BLaER1 (cell line): Measurements from ENCODE around the gene LPIN1.

Experiments
- H3K27ac ChIP-seq: shearing (Covaris generic); formaldehyde crosslinking; 2 replicates; pipeline ENCODE4 v1.8.1; 2022
- H3K27me3 ChIP-seq: shearing (Covaris generic); formaldehyde crosslinking; 2 replicates; pipeline ENCODE4 v1.8.1; 2022
- H3K36me3 ChIP-seq: shearing (Covaris generic); formaldehyde crosslinking; 2 replicates; pipeline ENCODE4 v1.8.1; 2022
- H3K4me1 ChIP-seq: shearing (Covaris generic); formaldehyde crosslinking; 2 replicates; pipeline ENCODE4 v1.8.1; 2022
- H3K4me2 ChIP-seq: shearing (Covaris generic); formaldehyde crosslinking; 2 replicates; pipeline ENCODE4 v1.8.1; 2022
- H3K4me3 ChIP-seq: shearing (Covaris generic); formaldehyde crosslinking; 2 replicates; pipeline ENCODE4 v1.8.1; 2022
- H3K9ac ChIP-seq: shearing (Covaris generic); formaldehyde crosslinking; 2 replicates; pipeline ENCODE4 v1.8.1; 2022
- H3K9me3 ChIP-seq: shearing (Covaris generic); formaldehyde crosslinking; 2 replicates; pipeline ENCODE4 v1.8.1; 2022
- H4K20me1 ChIP-seq: shearing (Covaris generic); formaldehyde crosslinking; 2 replicates; pipeline ENCODE4 v1.8.1; 2022
- Cebpa-rat ChIP-seq: shearing (Covaris generic); IDR thresholded peaks from 2 replicates; pipeline ENCODE4 v1.8.1; 2022

The LPIN1 gene

DNA sequence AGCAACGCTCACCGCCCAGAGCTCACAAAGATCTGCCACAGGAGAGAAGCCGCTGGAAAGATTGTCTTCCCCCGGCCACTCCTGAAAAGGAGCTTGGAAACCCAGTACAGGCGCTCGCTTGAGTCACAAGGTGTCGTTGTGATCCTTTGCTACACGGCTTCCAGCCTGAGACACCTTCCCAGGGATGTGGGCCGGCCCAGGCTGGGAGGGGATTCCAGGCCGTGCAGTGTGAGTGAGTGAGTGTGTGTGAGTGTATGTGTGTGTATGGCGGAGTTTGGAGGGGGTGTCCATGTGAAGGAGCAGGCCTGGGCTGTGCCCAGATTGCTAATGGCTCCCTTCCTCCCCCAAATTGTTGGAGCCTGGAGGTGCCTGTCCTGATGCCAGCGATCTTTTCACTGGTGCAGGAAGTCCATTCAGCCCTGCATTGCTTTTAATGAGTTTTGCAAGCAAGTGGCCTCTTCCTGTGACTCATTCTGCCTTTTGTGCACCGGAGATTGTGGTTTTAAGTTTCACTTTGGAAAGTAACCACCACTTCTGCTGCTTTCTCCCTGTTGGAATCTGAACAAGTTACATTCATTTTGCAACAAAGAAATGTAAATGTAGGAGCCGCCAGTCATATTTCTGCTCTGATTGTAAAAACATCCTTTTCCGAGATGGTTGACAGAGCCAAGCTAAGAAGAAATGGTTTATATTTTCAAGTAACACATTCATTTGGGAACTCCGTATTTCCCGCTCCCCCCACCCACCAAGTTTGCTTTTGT is 83.7 kb downstream of the LPIN1 start:
- peak overlapping the region; percentile 68 for H3K9ac ChIP-seq

DNA sequence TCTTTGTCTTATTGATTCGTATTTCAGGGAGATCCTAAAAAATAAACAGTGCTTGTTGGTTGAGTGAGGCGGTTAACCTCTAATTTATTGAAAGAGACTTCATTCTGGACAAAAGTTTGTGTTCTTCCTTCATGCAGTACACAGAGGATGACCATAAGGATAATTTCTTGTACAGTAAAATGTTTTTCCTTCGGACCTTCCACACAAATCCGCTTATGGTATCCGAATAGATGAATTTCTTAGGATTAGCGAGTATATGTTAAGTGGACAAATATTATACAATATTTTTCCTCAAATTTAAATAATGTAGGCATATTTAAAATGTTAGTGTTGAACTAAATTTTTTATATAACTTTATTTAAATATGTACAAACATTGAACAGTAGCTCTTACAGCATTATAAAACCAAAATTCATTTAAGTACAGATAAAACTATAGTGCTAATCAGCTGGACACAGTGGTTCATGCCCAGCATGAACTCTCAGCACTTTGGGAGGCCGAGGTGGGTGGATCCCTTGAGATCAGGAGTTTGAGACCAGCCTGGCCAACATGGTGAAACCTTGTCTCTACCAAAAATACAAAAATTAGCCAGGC is 84.4 kb downstream of the LPIN1 start:
- H3K9ac ChIP-seq = peak overlapping the region; percentile 68
- H3K27me3 ChIP-seq = no peaks in the 10 kb centered on the region
- peak overlapping the region; percentile 80 for H3K27ac ChIP-seq
- H3K4me1 ChIP-seq = peaks cover 54% of the 10 kb centered on the region
- H4K20me1 ChIP-seq = no peaks in the 10 kb centered on the region
- peaks cover 10% of the 10 kb centered on the region for H3K36me3 ChIP-seq
- peaks cover 24% of the 10 kb centered on the region for H3K9me3 ChIP-seq
- H3K4me2 ChIP-seq = peak overlapping the region; percentile 96
- peak overlapping the region; percentile 57 for H3K4me3 ChIP-seq
- TF ChIP-seq Cebpa-rat = no peak

More for the DNA sequence above, 83.7 kb downstream of the LPIN1 start:
- TF ChIP-seq Cebpa-rat = 0 out of 2 replicates have a peak, but pooled peaks have one; percentile 44
- Histone ChIP-seq H3K4me1 (peaks cover 54% of the 10 kb centered on the region), H3K4me3 (peak overlapping the region; percentile 57), H4K20me1 (no peaks in the 10 kb centered on the region), H3K36me3 (peaks cover 16% of the 10 kb centered on the region), H3K27me3 (no peaks in the 10 kb centered on the region), H3K27ac (peak overlapping the region; percentile 80), H3K4me2 (peak overlapping the region; percentile 96), H3K9me3 (peaks cover 17% of the 10 kb centered on the region)

DNA sequence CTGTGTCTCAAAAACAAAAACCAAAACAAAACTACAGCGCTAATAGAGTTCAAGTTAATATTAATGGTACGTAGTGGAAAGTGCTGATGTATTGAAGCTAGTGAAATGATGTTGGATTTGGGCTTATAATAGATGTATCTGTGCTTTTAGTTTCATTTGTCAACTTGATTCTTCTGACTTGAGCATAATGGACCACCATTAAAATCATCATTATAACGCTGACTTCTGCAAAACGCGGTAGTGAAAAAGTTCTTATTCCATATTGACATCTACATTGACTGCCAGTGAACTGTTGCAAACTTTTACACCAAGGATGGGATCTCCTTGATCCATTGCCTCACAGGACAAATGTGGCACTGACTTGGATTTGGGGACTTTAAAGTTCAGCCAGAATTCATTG is 85.0 kb downstream of the LPIN1 start:
- Histone ChIP-seq H3K4me1 (peaks cover 54% of the 10 kb centered on the region), H3K4me3 (no peak overlapping the region), H3K9me3 (peaks cover 24% of the 10 kb centered on the region), H3K27me3 (no peaks in the 10 kb centered on the region), H3K27ac (no peak overlapping the region), H3K4me2 (peak overlapping the region; percentile 96), H3K9ac (no peak overlapping the region), H3K36me3 (peaks cover 5% of the 10 kb centered on the region), H4K20me1 (no peaks in the 10 kb centered on the region)
- no peak for TF ChIP-seq Cebpa-rat

DNA sequence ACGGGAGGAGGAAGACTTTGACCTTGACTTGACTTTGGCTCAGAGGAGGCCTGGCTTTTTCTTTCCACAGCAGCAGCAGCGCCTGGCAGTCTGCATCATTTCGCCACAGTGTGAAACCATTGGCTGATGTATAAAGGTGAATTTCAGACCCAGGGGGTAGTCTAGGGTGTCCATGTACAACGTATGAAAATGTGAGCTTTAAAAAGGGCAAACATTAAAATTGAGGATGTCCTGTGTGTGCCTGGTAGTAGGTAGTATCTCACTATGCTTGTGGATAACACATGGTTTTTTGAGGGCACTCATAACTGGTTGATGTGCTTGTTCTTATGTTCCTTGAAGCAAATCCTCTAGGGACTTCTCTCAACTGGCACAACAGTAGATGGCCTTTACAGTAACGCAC is 86.1 kb downstream of the LPIN1 start:
- Histone ChIP-seq H3K9me3 (peaks cover 24% of the 10 kb centered on the region), H3K27ac (peak overlapping the region; percentile 49; the same call in 1 of the 2 replicates), H3K4me3 (no peak overlapping the region), H3K36me3 (no peaks in the 10 kb centered on the region), H4K20me1 (no peaks in the 10 kb centered on the region), H3K4me1 (peaks cover 54% of the 10 kb centered on the region), H3K4me2 (peak overlapping the region; percentile 96), H3K9ac (no peak overlapping the region), H3K27me3 (no peaks in the 10 kb centered on the region)
- no peak for TF ChIP-seq Cebpa-rat

DNA sequence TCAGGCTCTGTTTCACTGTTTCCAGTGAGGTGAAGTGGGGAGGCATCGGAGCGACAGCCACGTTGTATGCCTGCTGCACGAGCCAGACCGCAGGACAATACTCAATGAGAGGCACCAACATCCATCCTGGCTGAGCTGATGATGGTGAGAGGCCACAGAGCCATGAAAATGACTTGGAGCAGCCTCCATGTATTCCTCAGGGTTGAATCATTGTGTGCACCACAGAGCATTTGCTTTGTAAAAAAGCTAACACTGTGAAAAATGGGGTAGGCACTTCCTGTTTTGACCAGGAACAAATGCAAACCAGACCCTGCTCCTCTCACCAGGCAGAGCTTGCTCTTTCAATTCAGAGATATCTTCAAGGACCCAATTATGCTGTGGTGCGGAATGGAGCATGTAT is 87.2 kb downstream of the LPIN1 start:
- H3K4me3 ChIP-seq = no peak overlapping the region
- no peaks in the 10 kb centered on the region for H3K27me3 ChIP-seq
- H3K36me3 ChIP-seq = no peaks in the 10 kb centered on the region
- H3K4me2 ChIP-seq = peak overlapping the region; percentile 96; the same call in 1 of the 2 replicates
- H3K9ac ChIP-seq = no peak overlapping the region
- H4K20me1 ChIP-seq = no peaks in the 10 kb centered on the region
- peak overlapping the region; percentile 11; the same call in 1 of the 2 replicates for H3K27ac ChIP-seq
- TF ChIP-seq Cebpa-rat = no peak
- peaks cover 54% of the 10 kb centered on the region for H3K4me1 ChIP-seq
- H3K9me3 ChIP-seq = peaks cover 24% of the 10 kb centered on the region

DNA sequence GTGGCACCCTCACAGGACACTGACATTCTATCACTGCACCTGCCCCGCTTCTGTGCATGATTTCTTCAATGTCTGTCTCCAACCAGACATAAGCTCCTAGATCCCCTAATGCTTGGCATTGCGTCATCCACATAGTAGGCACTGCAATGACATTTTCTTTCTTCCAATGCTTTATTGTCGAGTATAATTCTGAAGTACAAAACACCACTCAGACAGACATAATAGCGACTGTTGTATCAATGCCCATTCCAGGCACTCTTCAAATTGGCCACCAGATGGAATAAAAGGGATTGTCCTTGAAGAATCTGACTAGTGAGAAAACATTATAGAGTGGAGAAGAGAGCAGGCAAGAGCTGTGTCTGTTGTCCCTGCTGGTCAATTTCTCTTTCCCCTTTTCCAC is 89.0 kb downstream of the LPIN1 start:
- Histone ChIP-seq H3K27me3 (no peaks in the 10 kb centered on the region), H3K4me2 (no peak overlapping the region), H3K9me3 (peaks cover 24% of the 10 kb centered on the region), H3K4me3 (no peak overlapping the region), H3K36me3 (no peaks in the 10 kb centered on the region), H3K9ac (no peak overlapping the region), H3K4me1 (peaks cover 36% of the 10 kb centered on the region), H3K27ac (no peak overlapping the region), H4K20me1 (no peaks in the 10 kb centered on the region)
- TF ChIP-seq Cebpa-rat = 0 out of 2 replicates have a peak, but pooled peaks have one; percentile 40

DNA sequence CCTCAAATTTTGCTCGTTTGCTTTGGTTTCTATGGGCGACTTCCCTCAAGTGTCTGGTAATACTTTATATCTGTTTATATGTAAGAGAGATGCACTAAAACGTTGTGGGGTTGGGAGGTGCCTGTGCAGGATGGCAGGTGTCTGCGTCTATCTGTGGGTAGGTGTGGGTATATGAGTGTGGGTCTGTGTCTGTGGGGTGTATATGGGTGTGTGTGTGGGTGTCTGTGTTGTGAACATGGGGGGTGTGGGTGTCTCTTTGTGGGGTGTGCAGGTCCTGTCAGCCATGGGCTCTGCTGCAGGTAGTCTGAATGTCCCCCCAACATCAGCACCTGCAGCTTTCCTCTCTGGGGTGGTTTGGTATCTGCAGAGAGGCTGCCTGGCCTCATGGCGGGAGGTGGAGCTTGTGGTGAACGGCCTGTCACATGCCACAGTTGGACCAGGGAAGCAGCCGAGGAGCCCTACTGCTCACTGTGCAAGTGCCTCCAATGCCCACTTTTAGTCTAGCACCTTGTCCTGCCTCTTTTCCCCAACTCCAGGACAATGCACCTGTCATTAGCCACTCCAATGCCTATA is 90.3 kb downstream of the LPIN1 start:
- H3K4me1 ChIP-seq = peaks cover 23% of the 10 kb centered on the region
- H3K27me3 ChIP-seq = no peaks in the 10 kb centered on the region
- no peak for TF ChIP-seq Cebpa-rat
- H3K4me3 ChIP-seq = no peak overlapping the region
- H4K20me1 ChIP-seq = no peaks in the 10 kb centered on the region
- peaks cover 24% of the 10 kb centered on the region for H3K9me3 ChIP-seq
- H3K9ac ChIP-seq = no peak overlapping the region
- H3K4me2 ChIP-seq = no peak overlapping the region
- no peak overlapping the region for H3K27ac ChIP-seq
- no peaks in the 10 kb centered on the region for H3K36me3 ChIP-seq

DNA sequence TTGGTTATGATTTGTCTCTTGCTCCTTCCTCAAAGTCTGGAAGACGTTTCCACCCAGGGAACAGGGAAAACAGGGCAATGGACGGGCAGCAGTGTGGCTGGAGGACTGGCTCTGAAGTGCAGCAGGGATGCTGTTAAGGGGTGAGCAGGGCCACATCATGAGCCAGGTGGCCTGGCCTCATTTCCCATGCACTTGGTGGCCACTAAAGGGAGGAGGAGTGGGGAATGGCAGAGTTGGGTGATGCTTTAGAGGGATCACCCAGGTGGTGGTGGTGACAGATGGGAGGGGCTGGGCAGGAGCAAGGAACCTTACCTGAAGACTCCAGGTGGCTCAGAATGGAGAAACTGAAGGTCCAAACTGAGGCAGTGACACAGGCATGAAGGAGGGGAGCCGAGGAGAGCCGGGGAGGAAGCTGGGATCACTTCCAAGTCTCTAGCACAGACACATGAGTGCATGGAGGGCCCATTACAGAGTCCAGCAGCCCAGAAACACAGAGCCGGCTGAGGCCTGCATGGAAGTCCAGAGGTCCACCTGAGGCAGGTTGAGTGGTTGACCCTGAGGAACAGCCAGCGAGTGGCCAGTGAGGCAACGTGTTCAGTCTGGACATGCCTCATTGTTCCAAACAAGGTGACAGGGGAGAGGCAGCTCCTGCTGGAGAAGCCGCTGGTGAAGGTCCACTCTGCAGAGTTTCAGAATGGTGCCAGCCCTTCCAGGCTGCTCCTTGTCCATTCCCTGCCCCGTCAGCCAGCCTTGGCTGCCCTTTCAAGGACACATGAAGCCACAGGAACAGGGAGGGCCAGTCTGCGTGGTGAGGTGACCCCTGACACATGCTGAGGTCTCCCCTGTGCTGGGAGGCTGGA is 91.7 kb downstream of the LPIN1 start:
- Histone ChIP-seq H3K9me3 (peaks cover 24% of the 10 kb centered on the region), H4K20me1 (no peaks in the 10 kb centered on the region), H3K9ac (no peak overlapping the region), H3K4me2 (no peak overlapping the region), H3K27ac (no peak overlapping the region), H3K27me3 (no peaks in the 10 kb centered on the region), H3K4me1 (peaks cover 9% of the 10 kb centered on the region), H3K4me3 (no peak overlapping the region), H3K36me3 (no peaks in the 10 kb centered on the region)
- no peak for TF ChIP-seq Cebpa-rat

DNA sequence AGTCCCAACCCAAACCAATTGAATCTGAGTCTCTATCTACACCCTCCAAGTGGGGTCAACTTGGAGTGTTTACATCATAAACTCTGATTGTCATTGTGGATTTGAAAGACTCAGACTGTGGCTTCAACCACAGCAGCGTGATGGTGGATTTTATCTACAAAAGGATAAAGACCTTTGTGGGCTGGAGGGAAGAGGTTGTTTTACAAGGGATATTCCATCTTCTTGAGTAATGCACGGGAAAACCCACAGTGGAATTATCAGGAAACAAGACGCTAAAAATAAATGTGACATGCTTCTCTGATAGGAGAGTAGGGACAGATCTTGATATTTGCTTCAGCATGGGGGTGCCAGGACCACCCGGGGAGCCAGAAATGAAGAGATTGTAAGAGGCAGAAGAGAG is 93.5 kb downstream of the LPIN1 start:
- no peak overlapping the region for H3K4me2 ChIP-seq
- no peaks in the 10 kb centered on the region for H3K36me3 ChIP-seq
- no peaks in the 10 kb centered on the region for H3K4me1 ChIP-seq
- peaks cover 9% of the 10 kb centered on the region for H3K9me3 ChIP-seq
- no peaks in the 10 kb centered on the region for H4K20me1 ChIP-seq
- H3K9ac ChIP-seq = no peak overlapping the region
- TF ChIP-seq Cebpa-rat = no peak
- no peaks in the 10 kb centered on the region for H3K27me3 ChIP-seq
- H3K27ac ChIP-seq = no peak overlapping the region
- no peak overlapping the region for H3K4me3 ChIP-seq
